Memory B cell (primary cell): ENCODE results near the gene POLR1A.
"Not testable (repeated sequence)": the region's sequence is repeated elsewhere in the genome, so short reads cannot be mapped to it uniquely, and the experiment has no call there.

ENCODE experiments used
- ATAC-seq: fragments of 150-1000 bp; cut with Tn5 transposase; 2 replicates; pipeline ENCODE4 v1.10.0; 2021; ENCODE audit warnings: low read depth, mild to moderate bottlenecking, moderate library complexity
- DNase-seq, 2 donors: peaks; one replicate each; pipeline ENCODE4 v3.0.0; 2022; ENCODE audit warnings: low spot score in 2 of 2
- H3K27ac Mint-ChIP-seq: one replicate; pipeline ENCODE4 v1.8.0; 2022; ENCODE audit warnings: mild to moderate bottlenecking, moderate library complexity, mixed read lengths
- H3K27me3 Mint-ChIP-seq: one replicate; pipeline ENCODE4 v1.8.0; 2022; ENCODE audit warnings: mixed read lengths
- H3K36me3 Mint-ChIP-seq: one replicate; pipeline ENCODE4 v1.8.0; 2022; ENCODE audit warnings: mild to moderate bottlenecking, mixed read lengths
- H3K4me1 Mint-ChIP-seq: one replicate; pipeline ENCODE4 v1.8.0; 2022; ENCODE audit warnings: mixed read lengths
- H3K4me3 Mint-ChIP-seq: one replicate; pipeline ENCODE4 v1.8.0; 2022; ENCODE audit warnings: mild to moderate bottlenecking, moderate library complexity, mixed read lengths
- H3K9me3 Mint-ChIP-seq: one replicate; pipeline ENCODE4 v1.8.0; 2022; ENCODE audit warnings: mixed read lengths

Gene POLR1A

DNA sequence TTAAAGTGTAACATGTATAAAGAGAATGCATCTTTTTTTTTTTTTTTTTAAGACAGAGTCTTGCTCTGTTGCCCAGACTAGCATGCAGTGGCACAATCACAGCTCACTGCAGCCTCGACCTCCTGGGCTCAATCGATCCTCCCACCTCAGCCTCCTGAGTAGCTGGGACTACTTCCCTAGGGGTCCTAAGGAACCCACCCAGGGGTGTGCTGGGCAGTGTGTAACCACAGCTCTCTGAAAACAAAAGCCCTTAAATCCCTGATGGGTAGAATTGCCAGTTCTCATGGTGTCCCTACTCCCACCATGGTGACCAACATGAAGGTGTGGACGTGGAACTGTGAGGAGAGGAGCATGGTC, 111.3 kb downstream of the POLR1A start:
- Mint-ChIP-seq H3K27me3 (no peaks in the 10 kb centered on the region), H3K9me3 (no peaks in the 10 kb centered on the region), H3K4me1 (peaks cover 41% of the 10 kb centered on the region), H3K27ac (peak overlapping the region; percentile 84), H3K36me3 (no peaks in the 10 kb centered on the region), H3K4me3 (peak overlapping the region; percentile 27)
- DNase-seq (no peak), ATAC-seq (peak; percentile 21)

DNA sequence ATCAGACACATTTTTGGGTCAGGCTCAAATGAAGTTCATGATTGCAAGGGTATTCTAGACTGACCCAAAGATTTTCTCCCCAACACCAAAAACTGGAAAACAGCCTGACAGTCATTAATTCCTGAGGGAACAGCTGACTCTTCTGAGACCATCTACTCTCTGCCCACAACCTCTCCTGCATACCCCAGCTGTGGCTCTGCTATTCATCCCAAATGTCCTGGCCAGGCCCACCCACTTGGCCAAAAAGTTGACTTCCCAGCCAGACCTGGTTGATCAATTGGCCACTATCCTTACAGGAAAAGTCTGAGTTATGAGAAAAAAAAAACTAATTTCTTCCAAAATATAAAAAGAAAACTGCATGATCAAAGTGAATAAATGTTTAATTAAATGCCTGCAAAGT, 113.1 kb downstream of the POLR1A start:
- Mint-ChIP-seq H3K4me3 (no peak overlapping the region), H3K36me3 (no peaks in the 10 kb centered on the region), H3K9me3 (no peaks in the 10 kb centered on the region), H3K27me3 (no peaks in the 10 kb centered on the region), H3K4me1 (peaks cover 35% of the 10 kb centered on the region), H3K27ac (no peak overlapping the region)
- DNase-seq (no peak), ATAC-seq (no peak)

DNA sequence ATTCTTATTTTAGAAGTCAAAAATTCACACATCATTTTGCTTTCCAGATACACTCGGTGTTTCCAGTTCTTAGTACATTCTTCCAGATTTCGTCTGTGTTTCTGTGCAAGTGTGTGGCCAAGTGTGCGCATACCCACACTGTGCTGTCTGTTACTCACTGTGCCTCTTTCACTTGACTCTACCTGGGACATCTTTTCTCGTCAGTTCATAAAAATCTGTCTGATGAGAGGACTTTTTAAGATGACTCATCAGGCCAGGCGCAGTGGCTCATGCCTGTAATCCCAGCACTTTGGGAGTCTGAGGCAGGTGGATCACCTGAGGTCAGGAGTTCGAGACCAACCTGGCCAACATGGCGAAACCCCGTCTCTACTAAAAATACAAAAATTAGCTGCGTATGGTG, 113.6 kb downstream of the POLR1A start:
- H3K27ac Mint-ChIP-seq, DNase-seq, ATAC-seq, H3K27me3 Mint-ChIP-seq, H3K36me3 Mint-ChIP-seq, H3K9me3 Mint-ChIP-seq, H3K4me3 Mint-ChIP-seq: not testable (repeated sequence)
- H3K4me1 Mint-ChIP-seq, result peaks cover 31% of the 10 kb centered on the region

DNA sequence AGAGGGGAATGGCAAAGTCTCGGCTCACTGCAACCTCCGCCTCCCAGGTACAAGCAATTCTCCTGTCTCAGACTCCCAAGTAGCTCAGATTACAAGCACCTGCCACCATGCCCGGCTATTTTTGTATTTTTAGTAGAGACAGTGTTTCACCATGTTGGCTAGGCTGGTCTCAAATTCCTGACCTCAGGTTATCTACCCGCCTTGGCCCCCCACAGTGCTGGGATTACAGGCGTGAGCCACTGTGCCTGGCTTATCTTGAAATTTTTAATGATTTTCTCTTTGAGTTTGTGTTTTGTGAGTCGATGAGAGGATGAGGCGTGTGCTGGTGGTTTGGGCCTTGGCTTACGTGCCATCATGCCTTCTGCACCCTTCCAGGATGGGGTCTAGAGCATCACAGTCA, 115.6 kb downstream of the POLR1A start:
- H3K4me3 Mint-ChIP-seq, result no peak overlapping the region
- no peaks in the 10 kb centered on the region for H3K36me3 Mint-ChIP-seq
- DNase-seq (no peak), ATAC-seq (no peak)
- H3K27me3 Mint-ChIP-seq, result no peaks in the 10 kb centered on the region
- H3K4me1 Mint-ChIP-seq, result peaks cover 14% of the 10 kb centered on the region
- H3K9me3 Mint-ChIP-seq, result no peaks in the 10 kb centered on the region
- no peak overlapping the region for H3K27ac Mint-ChIP-seq

DNA sequence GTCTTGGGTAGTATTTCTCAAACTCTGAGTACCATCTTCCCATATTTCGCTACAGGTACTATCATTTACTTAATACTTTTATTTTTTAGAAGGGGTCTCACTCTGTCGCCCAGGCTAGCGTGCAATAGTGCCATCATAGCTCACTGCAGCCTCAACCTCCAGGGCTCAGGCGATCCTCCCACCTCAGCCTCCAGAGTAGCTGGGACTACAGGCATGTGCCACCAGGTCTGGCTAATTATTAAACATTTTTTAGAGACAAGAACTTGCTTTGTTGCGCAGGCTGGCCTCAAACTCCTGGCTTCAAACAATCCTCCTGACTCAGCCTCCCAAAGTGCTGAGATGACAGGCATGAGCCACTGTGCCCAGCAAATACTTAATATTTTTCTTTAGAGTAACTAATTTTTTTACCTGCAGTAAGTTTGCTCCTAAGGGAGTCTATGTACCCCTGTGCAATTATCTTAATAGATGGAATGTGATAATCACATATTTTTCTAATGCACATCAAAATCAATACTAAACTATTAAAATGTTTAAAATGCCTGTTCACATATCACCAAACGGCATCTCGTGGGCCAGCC, 116.3 kb downstream of the POLR1A start:
- Mint-ChIP-seq H3K4me1 (peaks cover 7% of the 10 kb centered on the region), H3K27ac (no peak overlapping the region), H3K4me3 (no peak overlapping the region), H3K36me3 (no peaks in the 10 kb centered on the region), H3K27me3 (no peaks in the 10 kb centered on the region), H3K9me3 (no peaks in the 10 kb centered on the region)
- ATAC-seq, result no peak
- DNase-seq, result no peak

DNA sequence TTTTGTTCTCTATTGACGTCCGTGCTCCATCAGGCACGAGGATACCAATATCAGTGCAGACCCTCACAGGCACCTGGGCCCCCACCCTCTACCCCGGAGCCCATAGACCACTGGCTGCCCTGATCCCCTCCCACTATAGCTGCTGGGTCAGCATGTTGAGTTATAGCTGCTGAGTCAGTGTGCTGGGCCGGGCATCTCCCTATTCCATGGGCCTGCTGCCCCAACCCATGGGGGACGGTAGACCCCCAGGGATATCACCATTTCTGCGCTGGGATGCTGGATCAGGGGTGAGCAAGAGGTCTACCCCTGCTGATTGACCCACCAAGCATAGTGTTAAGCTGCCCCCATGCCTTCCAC, 116.8 kb downstream of the POLR1A start:
- H3K4me3 Mint-ChIP-seq, result no peak overlapping the region
- no peaks in the 10 kb centered on the region for H3K9me3 Mint-ChIP-seq
- no peaks in the 10 kb centered on the region for H3K36me3 Mint-ChIP-seq
- no peak overlapping the region for H3K27ac Mint-ChIP-seq
- ATAC-seq (no peak), DNase-seq (no peak)
- H3K4me1 Mint-ChIP-seq, result peaks cover 3% of the 10 kb centered on the region
- H3K27me3 Mint-ChIP-seq, result no peaks in the 10 kb centered on the region

DNA sequence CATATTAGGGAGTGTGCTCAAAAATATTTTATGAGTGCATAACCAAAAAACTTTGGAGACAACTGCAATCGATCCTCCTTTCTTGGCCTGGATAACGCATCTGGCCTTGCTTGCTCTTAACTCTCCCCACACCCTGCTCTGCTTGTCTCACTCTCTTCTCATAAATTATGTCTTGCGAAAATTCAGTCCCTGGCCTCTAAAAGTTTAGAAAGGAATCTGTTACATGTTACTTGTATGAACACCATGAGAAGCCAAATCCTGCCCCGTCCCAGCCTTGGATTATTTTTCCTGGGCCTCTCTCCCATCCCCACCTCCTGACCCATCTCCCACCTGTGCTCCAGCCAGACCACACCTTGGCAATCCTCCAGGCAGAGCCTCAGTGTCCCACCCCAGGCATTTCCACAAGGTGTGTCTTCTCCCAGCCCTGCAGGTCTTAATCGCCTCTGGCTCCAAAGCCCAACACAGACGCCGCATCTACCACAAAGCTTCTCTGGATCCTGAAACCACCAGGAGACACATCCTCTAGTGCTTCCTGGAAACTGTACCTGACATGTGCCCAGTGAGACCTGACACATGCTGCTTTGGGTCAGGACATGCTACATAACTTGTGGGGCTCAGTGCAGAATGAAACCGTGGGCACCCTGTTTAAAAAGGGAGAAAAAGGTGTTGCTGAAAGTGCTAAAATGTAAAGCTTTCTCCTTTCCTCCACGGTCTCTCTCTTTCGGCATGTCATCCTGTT, 117.3 kb downstream of the POLR1A start:
- Mint-ChIP-seq H3K27ac (no peak overlapping the region), H3K4me1 (peaks cover 2% of the 10 kb centered on the region), H3K36me3 (no peaks in the 10 kb centered on the region), H3K4me3 (no peak overlapping the region), H3K27me3 (no peaks in the 10 kb centered on the region), H3K9me3 (no peaks in the 10 kb centered on the region)
- ATAC-seq (no peak), DNase-seq (no peak)

DNA sequence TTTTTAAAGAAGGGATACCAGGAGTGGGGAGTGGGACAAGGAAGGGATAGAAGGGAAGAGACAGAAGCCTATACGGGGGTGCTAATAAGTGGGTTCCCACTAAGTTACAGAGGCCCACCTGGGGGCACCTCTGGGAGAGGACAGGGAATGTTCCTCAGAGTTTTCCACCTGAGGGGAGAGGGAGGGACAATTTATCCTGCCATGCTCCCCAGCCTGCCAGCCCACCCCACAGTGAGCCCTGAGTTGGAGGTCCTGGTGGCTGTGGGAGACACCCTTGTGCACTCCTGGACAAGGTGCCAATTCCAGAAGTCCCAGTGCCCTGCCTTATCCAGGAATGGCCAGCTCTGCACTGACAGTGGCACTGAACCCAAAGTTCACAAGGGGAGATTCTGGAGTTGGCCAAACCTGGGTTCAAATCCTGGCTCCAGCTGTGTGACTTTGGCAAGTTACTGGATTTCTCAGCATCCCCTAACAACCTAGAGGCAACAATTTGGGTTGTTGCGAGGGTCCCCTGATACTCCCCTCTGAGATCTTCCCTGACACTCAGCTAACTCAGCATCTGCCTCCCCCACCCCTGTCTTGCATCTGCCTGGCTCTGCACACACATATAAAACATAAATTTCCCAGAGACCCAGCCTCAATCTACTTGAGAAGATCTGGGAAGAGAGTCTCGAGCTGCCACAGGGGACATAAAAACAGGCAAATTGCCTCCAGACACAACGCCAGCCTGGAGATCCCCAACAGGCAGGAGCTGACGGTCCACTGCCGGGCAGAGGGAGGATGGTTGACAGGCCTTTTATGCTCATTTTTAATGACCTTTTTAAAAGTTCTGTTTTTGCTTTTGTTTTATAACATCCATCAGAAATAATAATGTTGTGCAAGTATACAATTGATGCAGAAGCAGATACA, 118.2 kb downstream of the POLR1A start:
- H3K9me3 Mint-ChIP-seq, result no peaks in the 10 kb centered on the region
- H3K27me3 Mint-ChIP-seq, result no peaks in the 10 kb centered on the region
- no peak overlapping the region for H3K27ac Mint-ChIP-seq
- no peak overlapping the region for H3K4me3 Mint-ChIP-seq
- no peaks in the 10 kb centered on the region for H3K36me3 Mint-ChIP-seq
- DNase-seq (no peak), ATAC-seq (no peak)
- peaks cover 2% of the 10 kb centered on the region for H3K4me1 Mint-ChIP-seq

DNA sequence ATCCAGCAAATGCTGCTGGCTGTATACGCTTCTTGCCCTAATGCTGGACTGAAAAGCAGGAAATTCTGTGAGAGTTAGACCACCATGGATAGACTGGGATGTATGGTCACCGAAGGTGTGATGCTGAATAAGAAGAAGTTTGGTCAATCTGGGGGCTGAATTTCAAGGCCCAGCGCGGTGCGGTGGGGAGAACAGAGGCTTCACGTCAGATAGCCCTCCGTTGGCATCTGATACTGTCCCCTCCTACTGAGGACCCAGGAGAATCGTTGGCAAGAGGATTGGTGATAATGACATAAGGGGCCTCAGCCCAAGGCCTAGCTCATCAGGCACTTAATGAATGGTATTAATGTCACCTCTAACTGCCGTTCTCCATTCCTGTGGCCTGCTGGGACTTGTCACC, 119.6 kb downstream of the POLR1A start:
- Mint-ChIP-seq H3K27ac (no peak overlapping the region), H3K9me3 (no peaks in the 10 kb centered on the region), H3K4me3 (no peak overlapping the region), H3K27me3 (no peaks in the 10 kb centered on the region), H3K36me3 (no peaks in the 10 kb centered on the region), H3K4me1 (peaks cover 4% of the 10 kb centered on the region)
- DNase-seq (no peak), ATAC-seq (no peak)

DNA sequence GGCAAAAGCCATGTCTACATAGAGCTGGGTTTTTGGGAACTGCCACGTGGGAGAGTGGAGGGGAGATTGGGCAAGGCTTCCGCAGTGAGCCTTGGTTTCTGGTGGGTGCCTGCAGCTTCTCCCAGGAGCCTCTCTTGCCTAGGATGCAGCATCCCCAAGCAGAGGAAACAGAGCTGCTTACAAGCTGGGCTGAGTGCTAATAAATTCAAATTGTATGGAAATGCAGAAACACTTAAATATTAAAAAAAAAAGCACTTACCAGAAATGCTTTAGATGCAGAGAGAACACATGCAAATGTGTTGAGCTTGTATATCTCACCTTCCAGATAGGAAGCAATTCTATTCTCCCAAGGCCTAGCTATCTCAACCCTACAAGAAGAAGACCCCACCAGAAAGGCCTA, 120.9 kb downstream of the POLR1A start:
- Mint-ChIP-seq H3K4me3 (no peak overlapping the region), H3K27ac (no peak overlapping the region), H3K9me3 (no peaks in the 10 kb centered on the region), H3K4me1 (peaks cover 9% of the 10 kb centered on the region), H3K27me3 (no peaks in the 10 kb centered on the region), H3K36me3 (no peaks in the 10 kb centered on the region)
- no peak for ATAC-seq
- DNase-seq, result no peak

DNA sequence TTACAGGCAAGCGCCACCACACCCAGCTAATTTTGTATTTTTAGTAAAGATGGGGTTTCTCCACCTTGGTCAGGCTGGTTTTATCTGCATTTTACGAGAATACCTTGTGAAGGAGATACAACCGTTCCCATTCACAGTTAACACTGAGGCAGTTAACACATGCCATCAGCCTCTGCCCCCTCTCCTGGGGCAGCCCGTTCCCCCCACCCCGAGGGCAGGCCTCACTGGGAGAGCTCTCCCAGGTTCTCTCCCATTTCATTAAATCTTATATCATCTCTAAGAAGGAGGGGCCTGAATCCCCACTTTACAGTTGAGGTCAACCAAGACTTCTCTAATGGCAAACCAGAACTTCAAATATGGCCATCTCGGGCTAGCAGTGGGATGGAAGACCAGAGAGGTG, 121.9 kb downstream of the POLR1A start:
- no peaks in the 10 kb centered on the region for H3K27me3 Mint-ChIP-seq
- H3K4me3 Mint-ChIP-seq, result no peak overlapping the region
- H3K4me1 Mint-ChIP-seq, result peaks cover 19% of the 10 kb centered on the region
- no peak overlapping the region for H3K27ac Mint-ChIP-seq
- no peak for ATAC-seq
- no peaks in the 10 kb centered on the region for H3K9me3 Mint-ChIP-seq
- no peak for DNase-seq
- H3K36me3 Mint-ChIP-seq, result peaks cover 1% of the 10 kb centered on the region

DNA sequence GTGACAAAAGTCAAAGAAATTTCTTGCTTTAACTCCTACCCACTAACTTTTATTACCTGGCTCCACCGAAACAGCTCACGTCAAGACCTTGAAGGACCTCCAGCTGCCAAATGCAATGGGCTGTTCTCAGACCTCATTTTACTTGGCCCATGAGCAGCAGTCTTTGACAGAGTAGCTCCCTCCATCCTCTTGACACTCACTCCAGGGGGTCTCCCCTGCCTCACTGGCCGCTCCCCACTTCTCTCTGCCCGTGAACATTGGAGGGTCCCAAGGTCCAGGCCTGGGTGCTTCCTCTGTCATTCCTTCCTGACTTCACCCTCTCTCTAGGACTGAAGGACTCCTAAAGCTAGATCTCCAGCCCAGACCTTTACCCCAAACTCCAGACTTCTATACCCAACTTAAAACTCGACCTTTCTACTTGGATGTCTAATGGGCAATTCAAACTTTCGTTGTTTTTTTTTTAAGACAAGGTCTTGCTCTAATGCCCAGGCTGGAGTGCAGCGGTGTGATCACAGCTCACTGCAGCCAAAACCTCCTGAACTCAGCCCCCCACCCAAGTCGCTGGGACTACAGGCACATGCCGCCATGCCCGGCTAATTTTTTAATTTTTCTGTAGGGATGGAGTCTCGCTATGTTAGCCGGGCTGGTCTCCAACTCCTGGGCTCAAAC, 124.0 kb downstream of the POLR1A start:
- no peak overlapping the region for H3K4me3 Mint-ChIP-seq
- no peaks in the 10 kb centered on the region for H3K9me3 Mint-ChIP-seq
- DNase-seq, result no peak
- H3K4me1 Mint-ChIP-seq, result peaks cover 19% of the 10 kb centered on the region
- H3K36me3 Mint-ChIP-seq, result peaks cover 1% of the 10 kb centered on the region
- no peaks in the 10 kb centered on the region for H3K27me3 Mint-ChIP-seq
- no peak overlapping the region for H3K27ac Mint-ChIP-seq
- no peak for ATAC-seq

DNA sequence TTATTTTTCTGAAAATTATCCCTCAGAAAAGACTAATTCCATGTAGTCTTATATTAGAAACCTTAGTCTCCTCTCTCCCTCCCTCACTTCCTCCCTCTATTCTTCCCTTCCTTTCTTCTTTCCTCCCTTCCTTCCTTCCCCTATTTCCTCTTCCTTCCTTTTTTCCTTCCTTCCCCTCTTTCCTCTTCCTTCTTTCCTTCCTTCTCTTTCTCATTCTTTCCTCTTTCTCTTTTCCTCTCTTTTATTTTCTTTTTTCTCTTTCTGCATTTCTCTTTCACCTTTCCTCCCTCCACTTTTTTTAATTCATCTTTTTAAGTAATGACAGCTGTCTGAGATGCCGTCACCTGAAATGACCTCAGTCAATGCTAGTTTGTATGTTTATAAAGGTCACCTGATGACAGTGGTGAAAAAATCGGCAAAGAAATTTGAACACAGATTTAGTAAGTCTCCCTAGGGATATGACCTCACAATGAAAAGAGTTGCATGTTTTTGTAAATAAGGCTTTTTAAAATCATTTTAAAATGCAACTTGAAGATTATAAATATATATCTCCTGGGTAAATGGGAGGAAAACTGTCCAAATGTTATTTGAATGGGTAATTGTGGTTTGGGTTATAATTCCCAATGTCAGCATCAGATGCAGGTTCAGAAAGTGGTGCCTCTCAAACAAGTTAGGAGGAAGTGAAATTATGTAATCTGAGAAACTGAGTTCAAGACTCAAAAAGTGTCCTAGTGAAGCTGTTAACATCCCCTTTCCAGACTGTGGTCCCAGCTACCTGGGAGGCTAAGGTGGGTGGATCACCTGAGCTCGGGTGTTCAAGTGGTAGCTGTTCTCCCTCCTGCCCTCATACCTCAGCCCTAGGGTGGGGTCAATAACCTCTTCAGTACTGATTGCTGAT, 126.6 kb downstream of the POLR1A start:
- H3K27me3 Mint-ChIP-seq, result no peaks in the 10 kb centered on the region
- no peak for DNase-seq
- peak; percentile 83 for ATAC-seq
- H3K9me3 Mint-ChIP-seq, result no peaks in the 10 kb centered on the region
- H3K36me3 Mint-ChIP-seq, result peaks cover 1% of the 10 kb centered on the region
- no peak overlapping the region for H3K4me3 Mint-ChIP-seq
- H3K4me1 Mint-ChIP-seq, result peaks cover 19% of the 10 kb centered on the region
- peak overlapping the region; percentile 91 for H3K27ac Mint-ChIP-seq
